K562 (cell line): ENCODE results near the gene CACNA1S. TPM values are rescaled to one million over a fixed set of nuclear protein-coding genes. Genes with fewer than 3 reads are reported as not detected.

Source experiments
- HMGN3 ChIP-seq: IDR thresholded peaks from 2 replicates; pipeline ENCODE4 v1.6.1; 2011; ENCODE audit warnings: borderline replicate concordance, low read depth, mild to moderate bottlenecking, mixed read lengths, low read length; ENCODE audit not compliant: insufficient read length; ENCODE audit errors: extremely low read depth
- NFYB ChIP-seq: IDR thresholded peaks from 2 replicates; pipeline ENCODE4 v1.6.1; 2011; ENCODE audit warnings: mild to moderate bottlenecking, moderate library complexity; ENCODE audit not compliant: insufficient read length; ENCODE audit errors: extremely low read depth
- ZNF316 ChIP-seq: fragments of 450-650 bp; IDR thresholded peaks from 2 replicates; pipeline ENCODE4 v1.6.1; 2016
- ZNF384 ChIP-seq: IDR thresholded peaks from 2 replicates; pipeline ENCODE4 v1.6.1; 2012; ENCODE audit warnings: low read depth, low read length, improper control_type of control experiment
- polyA plus RNA-seq, 8 experiments: library from polyadenylated mRNA; depleted of rRNA in 4 of 8; stranded (reverse) in 5 of 8; unstranded in 3 of 8; fragments of >200 nt; fragmentation: Nextera tagmentation in 2 of 8; fragmentation: Illumina TruSeq in 1 of 8; extraction: Ambion mirVana in 2 of 8; extraction: Trizol in 1 of 8; gene quantifications; 2 replicates each; pipeline versions ENCODE4 v1.2.1 to v1.2.3, GENCODE V29; 2011 to 2014; ENCODE audit warnings: inconsistent platforms in 1 of 8, missing spikeins in 1 of 8
- total RNA-seq, 7 experiments: library from RNA; depleted of rRNA in 6 of 7; stranded (reverse); fragments of >200 nt in 6 of 7; fragmentation: Illumina TruSeq in 2 of 7; extraction: Trizol in 2 of 7; gene quantifications; 2 replicates each; pipeline versions ENCODE4 v1.2.1 to v1.2.3, GENCODE V29; 2011 to 2021; ENCODE audit warnings: low replicate concordance in 1 of 7
- TF ChIP-seq, protein P1 (sequence below): sonication (generic); formaldehyde crosslinking; IDR thresholded peaks from 2 replicates; pipeline ENCODE4 v1.8.0; 2022; ENCODE audit warnings: mild to moderate bottlenecking, missing genetic modification reagents, borderline replicate concordance
- TF ChIP-seq, protein P2 (sequence below): IDR thresholded peaks from 2 replicates; pipeline ENCODE4 v1.6.1; 2012; ENCODE audit warnings: low read depth, low read length, improper control_type of control experiment, borderline replicate concordance

The CACNA1S gene
- total and polyA plus RNA-seq, 9 of the 15 experiments (the other 6 are each of a cell fraction or from before 2014, with no cell fraction given), result not detected

DNA sequence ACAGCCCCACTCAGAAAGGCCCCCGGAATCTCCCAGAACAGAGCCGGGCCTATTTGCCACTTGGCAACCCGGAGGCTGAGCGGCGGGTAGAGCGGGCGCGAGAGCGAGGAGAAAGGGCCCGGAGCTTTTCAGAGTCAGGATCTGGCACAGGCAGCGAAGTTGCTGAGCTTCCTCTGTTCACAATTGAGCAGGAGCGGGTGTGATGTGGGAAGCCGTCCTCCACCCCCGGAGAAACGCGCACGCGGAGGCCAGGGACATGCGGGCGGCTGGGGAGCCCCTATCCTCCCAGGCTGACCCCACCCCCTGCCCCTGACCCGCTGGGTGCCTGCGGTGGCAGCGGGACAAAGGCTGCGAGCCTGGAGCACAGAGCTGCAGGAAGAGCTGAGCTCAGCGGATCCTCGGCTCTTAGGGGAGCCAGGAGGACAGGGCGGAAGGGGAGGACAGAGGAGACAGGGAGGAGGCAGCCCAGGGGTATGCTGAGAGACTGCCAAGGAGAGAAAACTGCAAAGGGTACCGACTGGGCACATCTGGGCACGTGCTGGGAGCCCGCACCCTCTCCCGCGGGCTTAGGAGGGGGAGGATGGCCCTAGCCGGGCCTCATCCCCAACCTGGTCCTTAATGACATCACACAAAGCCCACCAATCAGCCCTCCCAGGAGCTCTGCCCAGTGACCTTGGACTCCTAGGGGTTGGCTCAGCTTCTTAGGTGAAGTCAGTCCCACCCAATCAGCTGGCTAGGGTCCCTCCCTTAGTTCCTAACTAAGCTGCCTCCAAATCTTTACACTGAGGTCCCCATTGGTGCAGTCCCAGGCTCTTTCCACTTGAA is 98.0 kb downstream of the CACNA1S start (continued):
- TF ChIP-seq, protein P1, sequence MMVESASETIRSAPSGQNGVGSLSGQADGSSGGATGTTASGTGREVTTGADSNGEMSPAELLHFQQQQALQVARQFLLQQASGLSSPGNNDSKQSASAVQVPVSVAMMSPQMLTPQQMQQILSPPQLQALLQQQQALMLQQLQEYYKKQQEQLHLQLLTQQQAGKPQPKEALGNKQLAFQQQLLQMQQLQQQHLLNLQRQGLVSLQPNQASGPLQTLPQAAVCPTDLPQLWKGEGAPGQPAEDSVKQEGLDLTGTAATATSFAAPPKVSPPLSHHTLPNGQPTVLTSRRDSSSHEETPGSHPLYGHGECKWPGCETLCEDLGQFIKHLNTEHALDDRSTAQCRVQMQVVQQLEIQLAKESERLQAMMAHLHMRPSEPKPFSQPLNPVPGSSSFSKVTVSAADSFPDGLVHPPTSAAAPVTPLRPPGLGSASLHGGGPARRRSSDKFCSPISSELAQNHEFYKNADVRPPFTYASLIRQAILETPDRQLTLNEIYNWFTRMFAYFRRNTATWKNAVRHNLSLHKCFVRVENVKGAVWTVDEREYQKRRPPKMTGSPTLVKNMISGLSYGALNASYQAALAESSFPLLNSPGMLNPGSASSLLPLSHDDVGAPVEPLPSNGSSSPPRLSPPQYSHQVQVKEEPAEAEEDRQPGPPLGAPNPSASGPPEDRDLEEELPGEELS (CRISPR knock-in tag), result no peak
- no peak for TF ChIP-seq ZNF384
- peak; percentile 47 for TF ChIP-seq HMGN3
- TF ChIP-seq, protein P2, sequence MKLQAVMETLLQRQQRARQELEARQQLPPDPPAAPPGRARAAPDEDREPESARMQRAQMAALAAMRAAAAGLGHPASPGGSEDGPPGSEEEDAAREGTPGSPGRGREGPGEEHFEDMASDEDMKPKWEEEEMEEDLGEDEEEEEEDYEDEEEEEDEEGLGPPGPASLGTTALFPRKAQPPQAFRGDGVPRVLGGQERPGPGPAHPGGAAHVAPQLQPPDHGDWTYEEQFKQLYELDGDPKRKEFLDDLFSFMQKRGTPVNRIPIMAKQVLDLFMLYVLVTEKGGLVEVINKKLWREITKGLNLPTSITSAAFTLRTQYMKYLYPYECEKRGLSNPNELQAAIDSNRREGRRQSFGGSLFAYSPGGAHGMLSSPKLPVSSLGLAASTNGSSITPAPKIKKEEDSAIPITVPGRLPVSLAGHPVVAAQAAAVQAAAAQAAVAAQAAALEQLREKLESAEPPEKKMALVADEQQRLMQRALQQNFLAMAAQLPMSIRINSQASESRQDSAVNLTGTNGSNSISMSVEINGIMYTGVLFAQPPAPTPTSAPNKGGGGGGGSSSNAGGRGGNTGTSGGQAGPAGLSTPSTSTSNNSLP, result no peak
- TF ChIP-seq NFYB, result peak; percentile 43
- TF ChIP-seq ZNF316, result peak; percentile 39; the same call in 1 of the 2 replicates
